Transverse colon (tissue), 3 donors: ENCODE measurements around the gene DMAC2.

Experiments
- EP300 ChIP-seq: sonication (generic); formaldehyde crosslinking; IDR thresholded peaks from one replicate; pipeline ENCODE4 v1.6.1; 2017; ENCODE audit warnings: antibody characterized with exemption, low read depth
- POLR2A ChIP-seq: fragments of 450-650 bp; IDR thresholded peaks from one replicate; pipeline ENCODE4 v1.6.1; 2016; ENCODE audit warnings: antibody characterized with exemption, mild to moderate bottlenecking, moderate library complexity
- POLR2AphosphoS5 ChIP-seq, 3 donors: sonication (generic); formaldehyde crosslinking; IDR thresholded peaks; one replicate each; pipeline ENCODE4 v1.6.1; 2016; ENCODE audit warnings: antibody characterized with exemption in 3 of 3

DNA sequence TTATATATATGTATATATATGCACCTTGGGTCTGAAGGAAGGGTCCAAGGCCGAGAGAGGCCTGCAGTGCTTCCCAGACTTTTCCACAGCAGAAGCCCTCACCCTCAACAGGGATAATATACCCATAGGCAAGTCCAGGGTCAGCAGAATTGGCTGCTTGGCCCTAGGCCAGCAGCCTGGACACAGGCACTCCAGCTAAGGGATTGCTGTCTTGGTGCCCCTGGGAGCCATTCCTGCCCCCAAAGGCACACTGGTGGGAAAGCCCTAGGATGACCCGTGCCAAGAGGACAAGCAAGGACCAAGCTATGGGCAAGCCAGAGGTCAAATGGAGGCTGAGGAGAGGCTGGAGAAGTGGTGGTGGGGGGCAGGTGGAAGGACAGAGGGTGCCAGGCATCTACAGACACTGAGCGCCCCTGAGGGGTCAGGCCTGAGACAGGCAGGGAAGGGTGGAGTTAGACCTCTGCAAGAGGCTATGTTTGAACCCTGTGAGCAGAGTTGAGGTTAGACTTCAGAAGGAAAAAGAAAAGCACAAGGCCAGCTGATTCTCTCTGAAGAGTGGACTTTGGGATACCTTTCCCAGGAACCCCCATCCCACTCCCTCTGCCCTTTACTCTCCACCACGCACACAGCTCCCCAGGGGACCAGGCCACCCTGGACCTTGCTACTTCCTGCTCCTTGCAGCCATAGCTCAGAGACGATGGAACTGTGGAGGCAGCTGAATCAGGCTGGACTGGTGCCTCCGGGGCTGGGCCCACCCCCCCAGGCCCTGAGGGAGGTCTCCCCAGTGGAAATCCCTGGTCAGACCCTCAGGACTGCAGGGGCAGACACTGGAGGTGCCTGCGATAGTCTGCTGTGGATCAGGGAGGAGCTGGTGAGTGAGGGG is 3.0 kb upstream of the DMAC2 start, which contains the start of gene ERICH4:
- TF ChIP-seq POLR2AphosphoS5 (IDR thresholded peaks at IDR 0.05): no peak
- TF ChIP-seq EP300: no peak
- no peak for TF ChIP-seq POLR2A
